Head of caudate nucleus (tissue), 42 donors: ENCODE measurements around the gene RAET1E.
A peak's percentile ranks its signal among the peaks of the same experiment; 100 is the strongest.
"Not testable (repeated sequence)": the region's sequence is repeated elsewhere in the genome, so short reads cannot be mapped to it uniquely, and the experiment has no call there.

Experiments
- DNase-seq, 42 donors: peaks; one replicate each; pipeline versions ENCODE4 v3.0.0 to v3.0.0-alpha.2; 2020 to 2021; ENCODE audit warnings: mixed read lengths in 7 of 42
- intact Hi-C: fragments of 100-400 bp; cut with DNase I; formaldehyde crosslinking; loops from one replicate; pipeline ENCODE4 v1.15.0; 2022

RAET1E gene

GRCh38 chr6:149917679-149918078, 19.8 kb upstream of the RAET1E start:
- intact Hi-C loops, result no loop called here
- peak in 1 of 42 donors; percentile 20 for DNase-seq

- peak in 3 of 42 donors; percentile 17 to 26 (median 23) for DNase-seq
- intact Hi-C loops, result no loop called here
Observed at GRCh38 chr6:149915970-149916865, 18.3 kb upstream of the RAET1E start.

GRCh38 chr6:149913540-149914240, 15.8 kb upstream of the RAET1E start:
- intact Hi-C loops, result no loop called here

GRCh38 chr6:149913085-149913484, 15.2 kb upstream of the RAET1E start:
- DNase-seq, result no peak
- intact Hi-C loops, result no loop called here

More at GRCh38 chr6:149913540-149914240, 15.8 kb upstream of the RAET1E start:
- DNase-seq, result peak in 2 of 42 donors; percentile 4 to 21

- intact Hi-C loops, result not testable (repeated sequence)
- peak in 2 of 42 donors; percentile 4 to 6 for DNase-seq
Observed at GRCh38 chr6:149912680-149913079, 14.8 kb upstream of the RAET1E start.

GRCh38 chr6:149910721-149911151, 12.8 kb upstream of the RAET1E start:
- intact Hi-C loops, result no loop called here

GRCh38 chr6:149909701-149910470, 12.0 kb upstream of the RAET1E start:
- DNase-seq, result peak in 3 of 42 donors; percentile 2 to 13 (median 4)
- intact Hi-C loops, result no loop called here

More at GRCh38 chr6:149910721-149911151, 12.8 kb upstream of the RAET1E start:
- peak in 2 of 42 donors; percentile 33 to 34 for DNase-seq

GRCh38 chr6:149908480-149908879, 10.6 kb upstream of the RAET1E start:
- peak in 1 of 42 donors; percentile 19 for DNase-seq
- intact Hi-C loops, result not testable (repeated sequence)

- intact Hi-C loops, result no loop called here
Observed at GRCh38 chr6:149907317-149907716, 9.4 kb upstream of the RAET1E start.

GRCh38 chr6:149906405-149906804, 8.5 kb upstream of the RAET1E start:
- intact Hi-C loops, result no loop called here
- DNase-seq, result no peak

More at GRCh38 chr6:149907317-149907716, 9.4 kb upstream of the RAET1E start:
- DNase-seq, result peak in 3 of 42 donors; percentile 11 to 22 (median 18)

GRCh38 chr6:149905911-149906371, 8.0 kb upstream of the RAET1E start:
- peak in 2 of 42 donors; percentile 32 to 34 for DNase-seq
- intact Hi-C loops, result no loop called here

- DNase-seq, result peak in 2 of 42 donors; percentile 12 to 37
- intact Hi-C loops, result no loop called here
Observed at GRCh38 chr6:149905371-149905910, 7.5 kb upstream of the RAET1E start.

GRCh38 chr6:149904661-149905370, 6.9 kb upstream of the RAET1E start:
- peak in 3 of 42 donors; percentile 3 to 32 (median 4) for DNase-seq
- intact Hi-C loops, result no loop called here

GRCh38 chr6:149903938-149904611, 6.2 kb upstream of the RAET1E start:
- intact Hi-C loops, result no loop called here
- DNase-seq, result peak in 3 of 42 donors; percentile 2 to 28 (median 10)

- DNase-seq, result peak in 1 of 42 donors; percentile 34
- intact Hi-C loops, result no loop called here
Observed at GRCh38 chr6:149901444-149902140, 3.7 kb upstream of the RAET1E start.

GRCh38 chr6:149900620-149901443, 2.9 kb upstream of the RAET1E start:
- intact Hi-C loops, result no loop called here
- DNase-seq, result peak in 2 of 42 donors; percentile 13 to 27
